Fibroblast of skin of left quadriceps (primary cell): ENCODE results near the gene TMA7.
A peak's percentile ranks its signal among the peaks of the same experiment; 100 is the strongest.
"Not testable (repeated sequence)": the region's sequence is repeated elsewhere in the genome, so short reads cannot be mapped to it uniquely, and the experiment has no call there.

ENCODE experiments used
- DNase-seq, 2 experiments: peaks; one replicate each; pipeline ENCODE4 v3.0.0-alpha.2; 2013; ENCODE audit warnings: low read depth in 2 of 2

The TMA7 gene

GRCh38 chr3:48435774-48436476 lies 4.1 kb upstream of the TMA7 start:
- DNase-seq = peak; percentile 56

- no peak for DNase-seq
These were observed 3.6 kb upstream of the TMA7 start for GRCh38 chr3:48436477-48436787.

- DNase-seq = no peak
These were observed 3.2 kb upstream of the TMA7 start for GRCh38 chr3:48436855-48437254.

DNA sequence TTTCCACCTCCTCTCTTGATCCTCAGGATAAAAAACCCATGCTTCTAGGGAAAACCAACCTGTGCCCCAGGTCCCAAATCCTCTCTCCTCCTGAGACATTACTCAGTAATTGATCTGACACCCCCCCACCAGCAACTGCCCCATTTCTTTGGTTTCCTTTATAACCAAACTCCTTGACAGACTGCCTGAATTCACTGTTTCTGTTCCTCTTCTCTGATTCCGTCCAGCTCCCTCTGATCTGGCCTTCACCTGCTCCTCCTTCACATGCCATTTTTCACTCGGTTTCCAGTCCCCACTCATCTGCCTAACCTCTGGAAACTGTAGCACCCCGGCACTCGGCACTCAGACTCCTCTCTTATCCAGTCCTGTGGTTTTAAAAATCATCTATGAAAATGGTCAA lies 2.2 kb upstream of the TMA7 start:
- no peak for DNase-seq

- no peak for DNase-seq
These were observed 517 bp downstream of the TMA7 start for GRCh38 chr3:48440590-48440958.

DNA sequence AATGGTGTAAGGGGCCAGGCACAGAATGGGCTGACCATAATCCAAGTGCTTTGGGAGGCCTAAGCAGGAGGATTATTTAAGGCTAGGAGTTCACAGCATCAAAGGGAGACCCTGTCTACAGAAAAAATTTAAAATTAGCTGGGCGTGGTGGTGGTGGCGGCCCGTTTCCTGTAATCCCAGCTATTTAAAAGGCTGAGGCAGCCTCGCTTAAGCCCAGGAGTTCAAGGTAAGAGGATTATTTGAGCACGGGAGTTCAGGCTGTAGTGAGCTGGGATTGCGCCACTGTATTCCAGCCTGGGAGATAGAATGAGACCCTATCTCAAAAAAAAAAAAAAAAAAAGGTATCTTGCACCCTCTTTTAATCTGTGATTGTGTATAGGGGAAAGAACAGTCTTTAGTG lies 1.9 kb downstream of the TMA7 start:
- no peak for DNase-seq

GRCh38 chr3:48445277-48445882 lies 5.3 kb downstream of the TMA7 start:
- DNase-seq = no peak

GRCh38 chr3:48446043-48446424 lies 6.0 kb downstream of the TMA7 start:
- no peak for DNase-seq

GRCh38 chr3:48446425-48447193 lies 6.6 kb downstream of the TMA7 start, which contains the start of gene ATRIP:
ATRIP (plus strand) TSS chr3:48446737; CDS start chr3:48446846, 109 bp downstream.
- DNase-seq = peak; percentile 38 to 55

DNA sequence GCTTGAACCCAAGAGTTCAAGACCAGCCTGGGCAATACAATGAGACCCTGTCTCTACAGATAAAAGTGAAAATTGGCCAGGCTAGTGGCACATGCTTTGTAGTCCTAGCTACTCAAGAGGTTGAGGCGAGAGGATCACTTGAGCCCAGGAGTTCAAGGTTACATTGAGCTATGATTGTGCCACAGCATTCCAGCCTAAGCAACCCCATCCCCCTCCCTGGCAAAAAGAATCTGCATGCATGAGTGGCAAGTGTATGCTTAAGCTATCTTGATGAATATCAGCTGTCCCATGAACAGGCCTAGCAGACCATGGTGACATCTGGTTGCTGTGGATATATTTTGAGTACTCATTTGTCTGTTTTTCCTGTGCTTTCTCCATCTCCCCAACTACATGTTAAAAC lies 11.2 kb downstream of the TMA7 start:
- DNase-seq = no peak

GRCh38 chr3:48456456-48456855 lies 16.4 kb downstream of the TMA7 start:
- no peak for DNase-seq

DNA sequence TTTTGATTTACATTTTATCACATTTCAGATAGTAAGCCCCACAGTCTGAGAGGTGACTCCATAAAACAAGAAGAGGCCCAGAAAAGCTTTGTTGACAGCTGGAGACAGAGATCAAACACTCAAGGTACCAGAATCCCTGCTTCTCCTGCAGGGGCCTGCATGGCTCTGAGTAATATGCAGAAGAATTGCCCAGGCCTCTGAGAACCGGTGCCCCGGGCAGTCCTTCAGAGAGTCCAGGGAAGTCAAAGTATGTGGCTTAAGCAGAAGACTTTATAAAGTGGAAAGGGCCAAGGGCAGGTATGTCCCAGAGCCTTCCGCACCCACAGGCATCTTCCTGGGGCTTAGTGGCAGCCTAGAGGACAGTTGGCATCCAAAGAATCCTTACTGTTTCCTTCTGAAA lies 19.3 kb downstream of the TMA7 start:
- no peak for DNase-seq

GRCh38 chr3:48459773-48460516 lies 19.9 kb downstream of the TMA7 start:
- DNase-seq = no peak

- no peak for DNase-seq
These were observed 20.5 kb downstream of the TMA7 start for GRCh38 chr3:48460517-48460902.

DNA sequence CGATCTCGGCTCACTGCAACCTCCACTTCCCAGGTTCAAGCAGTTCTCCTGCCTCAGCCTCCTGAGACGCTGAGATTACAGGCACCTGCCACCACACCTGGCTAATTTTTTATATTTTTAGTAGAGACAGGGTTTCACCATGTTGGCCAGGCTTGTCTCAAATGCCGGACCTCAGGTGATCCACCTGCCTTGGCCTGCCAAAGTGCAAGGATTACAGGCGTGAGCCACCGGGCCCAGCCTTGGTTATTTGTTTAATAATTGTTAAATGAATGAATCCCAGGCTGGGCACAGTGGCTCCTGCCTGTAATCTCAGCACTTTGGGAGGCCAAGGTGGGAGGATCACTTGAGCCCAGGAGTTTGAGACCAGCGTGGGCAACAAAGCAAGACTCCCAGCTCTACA lies 21.7 kb downstream of the TMA7 start:
- DNase-seq = not testable (repeated sequence)

DNA sequence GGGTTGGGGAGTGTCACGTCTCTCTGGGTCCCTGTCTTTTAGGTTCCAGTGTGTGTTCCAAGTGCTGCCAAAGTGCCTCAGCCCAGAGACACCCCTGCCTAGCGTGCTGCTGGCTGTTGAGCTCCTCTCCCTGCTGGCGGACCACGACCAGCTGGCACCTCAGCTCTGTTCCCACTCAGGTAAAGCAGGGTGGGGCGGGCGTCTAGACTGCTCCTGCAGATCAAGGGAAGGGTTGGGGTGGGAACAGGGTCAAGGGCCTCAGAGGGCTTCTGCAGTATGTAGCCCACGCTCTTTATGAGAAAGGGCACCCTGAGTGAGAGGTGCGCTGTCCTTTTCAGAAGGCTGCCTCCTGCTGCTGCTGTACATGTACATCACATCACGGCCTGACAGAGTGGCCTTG lies 23.6 kb downstream of the TMA7 start:
- DNase-seq = no peak

- DNase-seq = no peak
These were observed 24.7 kb downstream of the TMA7 start for GRCh38 chr3:48464713-48465221.

- no peak for DNase-seq
These were observed 25.1 kb downstream of the TMA7 start for GRCh38 chr3:48465237-48465530.

GRCh38 chr3:48465531-48466378 lies 25.7 kb downstream of the TMA7 start:
- peak; percentile 94 to 96 for DNase-seq

DNA sequence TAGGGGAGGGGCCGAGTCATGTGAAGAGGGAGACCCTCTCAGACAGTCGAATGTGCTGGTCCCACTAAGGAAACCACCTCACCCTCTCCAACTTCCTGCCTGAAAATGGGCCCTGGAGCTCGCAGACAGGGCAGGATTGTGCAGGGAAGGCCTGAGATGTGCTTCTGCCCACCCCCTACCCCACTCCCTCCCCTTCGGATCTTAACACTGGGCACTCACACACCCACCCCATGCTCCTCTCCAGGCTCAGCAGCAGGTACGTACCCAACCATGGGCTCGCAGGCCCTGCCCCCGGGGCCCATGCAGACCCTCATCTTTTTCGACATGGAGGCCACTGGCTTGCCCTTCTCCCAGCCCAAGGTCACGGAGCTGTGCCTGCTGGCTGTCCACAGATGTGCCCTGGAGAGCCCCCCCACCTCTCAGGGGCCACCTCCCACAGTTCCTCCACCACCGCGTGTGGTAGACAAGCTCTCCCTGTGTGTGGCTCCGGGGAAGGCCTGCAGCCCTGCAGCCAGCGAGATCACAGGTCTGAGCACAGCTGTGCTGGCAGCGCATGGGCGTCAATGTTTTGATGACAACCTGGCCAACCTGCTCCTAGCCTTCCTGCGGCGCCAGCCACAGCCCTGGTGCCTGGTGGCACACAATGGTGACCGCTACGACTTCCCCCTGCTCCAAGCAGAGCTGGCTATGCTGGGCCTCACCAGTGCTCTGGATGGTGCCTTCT lies 26.5 kb downstream of the TMA7 start:
- no peak for DNase-seq

GRCh38 chr3:48467110-48467454 lies 27.0 kb downstream of the TMA7 start:
- DNase-seq = no peak
